Neural cell (in vitro differentiated cells): Measurements from ENCODE around the gene CXADR.

Experiments used
- POLR2AphosphoS5 ChIP-seq: IDR thresholded peaks from 2 replicates; pipeline ENCODE4 v1.6.1; 2012
- TF ChIP-seq, protein P1 (sequence below): fragments of 450-650 bp; IDR thresholded peaks from 2 replicates; pipeline ENCODE4 v1.5.1; 2014; ENCODE audit warnings: antibody characterized with exemption, mild to moderate bottlenecking, moderate library complexity; ENCODE audit not compliant: poor library complexity, severe bottlenecking

- TF ChIP-seq, protein P1, sequence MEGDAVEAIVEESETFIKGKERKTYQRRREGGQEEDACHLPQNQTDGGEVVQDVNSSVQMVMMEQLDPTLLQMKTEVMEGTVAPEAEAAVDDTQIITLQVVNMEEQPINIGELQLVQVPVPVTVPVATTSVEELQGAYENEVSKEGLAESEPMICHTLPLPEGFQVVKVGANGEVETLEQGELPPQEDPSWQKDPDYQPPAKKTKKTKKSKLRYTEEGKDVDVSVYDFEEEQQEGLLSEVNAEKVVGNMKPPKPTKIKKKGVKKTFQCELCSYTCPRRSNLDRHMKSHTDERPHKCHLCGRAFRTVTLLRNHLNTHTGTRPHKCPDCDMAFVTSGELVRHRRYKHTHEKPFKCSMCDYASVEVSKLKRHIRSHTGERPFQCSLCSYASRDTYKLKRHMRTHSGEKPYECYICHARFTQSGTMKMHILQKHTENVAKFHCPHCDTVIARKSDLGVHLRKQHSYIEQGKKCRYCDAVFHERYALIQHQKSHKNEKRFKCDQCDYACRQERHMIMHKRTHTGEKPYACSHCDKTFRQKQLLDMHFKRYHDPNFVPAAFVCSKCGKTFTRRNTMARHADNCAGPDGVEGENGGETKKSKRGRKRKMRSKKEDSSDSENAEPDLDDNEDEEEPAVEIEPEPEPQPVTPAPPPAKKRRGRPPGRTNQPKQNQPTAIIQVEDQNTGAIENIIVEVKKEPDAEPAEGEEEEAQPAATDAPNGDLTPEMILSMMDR = no peak
- TF ChIP-seq POLR2AphosphoS5 = no peak
Observed at GRCh38 chr21:17572431-17572830, 59.6 kb downstream of the CXADR start.
